Fibroblast of pulmonary artery (primary cell): ENCODE results near the gene GABBR1.
A peak's percentile ranks its signal among the peaks of the same experiment; 100 is the strongest.
"Not testable (repeated sequence)": the region's sequence is repeated elsewhere in the genome, so short reads cannot be mapped to it uniquely, and the experiment has no call there.

Experiments used
- DNase-seq: peaks from one replicate; pipeline ENCODE4 v3.0.0-alpha.2; 2010; ENCODE audit warnings: low read depth
- H3K4me3 ChIP-seq: replicated peaks from 2 replicates; pipeline ENCODE4 v1.5.1; 2011; ENCODE audit warnings: low read depth, mild to moderate bottlenecking, control low read depth, low read length, moderate library complexity
- TF ChIP-seq, protein P1 (sequence below): IDR thresholded peaks from 2 replicates; pipeline ENCODE4 v1.5.1; 2011; ENCODE audit warnings: mild to moderate bottlenecking, control low read depth, low read length, inconsistent platforms; ENCODE audit errors: missing control alignments

Gene GABBR1

DNA sequence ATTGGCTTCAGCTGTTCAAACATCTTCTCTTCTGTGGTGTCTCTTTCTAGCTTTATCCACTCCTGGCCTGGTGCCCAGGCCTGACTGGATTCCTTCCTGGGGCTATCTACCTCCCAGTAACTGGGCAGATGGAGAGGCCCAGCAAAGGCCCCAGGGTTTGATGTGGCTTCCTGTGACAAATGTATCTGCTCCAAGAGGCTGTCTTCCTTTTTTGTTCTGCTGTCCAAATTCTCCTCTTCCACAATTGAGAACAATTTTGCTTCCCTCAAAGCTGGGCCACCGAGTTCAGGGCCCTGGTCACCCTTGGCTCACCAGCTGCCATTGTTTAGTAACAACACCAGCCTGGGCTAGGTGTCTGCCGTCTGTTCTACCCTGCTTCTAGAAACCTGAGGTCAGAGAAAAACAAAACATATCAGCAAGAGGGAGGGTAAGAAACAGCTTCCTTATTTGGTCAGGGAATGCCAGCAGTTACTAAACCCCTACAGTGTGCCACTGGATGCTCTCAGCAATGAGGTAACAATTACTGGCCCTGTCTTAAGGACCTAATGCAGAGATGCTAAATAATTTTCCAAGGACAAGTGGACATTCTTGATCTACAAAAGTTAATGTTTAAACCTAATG is 44.1 kb upstream of the GABBR1 start:
- TF ChIP-seq, protein P1, sequence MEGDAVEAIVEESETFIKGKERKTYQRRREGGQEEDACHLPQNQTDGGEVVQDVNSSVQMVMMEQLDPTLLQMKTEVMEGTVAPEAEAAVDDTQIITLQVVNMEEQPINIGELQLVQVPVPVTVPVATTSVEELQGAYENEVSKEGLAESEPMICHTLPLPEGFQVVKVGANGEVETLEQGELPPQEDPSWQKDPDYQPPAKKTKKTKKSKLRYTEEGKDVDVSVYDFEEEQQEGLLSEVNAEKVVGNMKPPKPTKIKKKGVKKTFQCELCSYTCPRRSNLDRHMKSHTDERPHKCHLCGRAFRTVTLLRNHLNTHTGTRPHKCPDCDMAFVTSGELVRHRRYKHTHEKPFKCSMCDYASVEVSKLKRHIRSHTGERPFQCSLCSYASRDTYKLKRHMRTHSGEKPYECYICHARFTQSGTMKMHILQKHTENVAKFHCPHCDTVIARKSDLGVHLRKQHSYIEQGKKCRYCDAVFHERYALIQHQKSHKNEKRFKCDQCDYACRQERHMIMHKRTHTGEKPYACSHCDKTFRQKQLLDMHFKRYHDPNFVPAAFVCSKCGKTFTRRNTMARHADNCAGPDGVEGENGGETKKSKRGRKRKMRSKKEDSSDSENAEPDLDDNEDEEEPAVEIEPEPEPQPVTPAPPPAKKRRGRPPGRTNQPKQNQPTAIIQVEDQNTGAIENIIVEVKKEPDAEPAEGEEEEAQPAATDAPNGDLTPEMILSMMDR, result no peak
- DNase-seq, result peak; percentile 71
- no peak overlapping the region for H3K4me3 ChIP-seq

DNA sequence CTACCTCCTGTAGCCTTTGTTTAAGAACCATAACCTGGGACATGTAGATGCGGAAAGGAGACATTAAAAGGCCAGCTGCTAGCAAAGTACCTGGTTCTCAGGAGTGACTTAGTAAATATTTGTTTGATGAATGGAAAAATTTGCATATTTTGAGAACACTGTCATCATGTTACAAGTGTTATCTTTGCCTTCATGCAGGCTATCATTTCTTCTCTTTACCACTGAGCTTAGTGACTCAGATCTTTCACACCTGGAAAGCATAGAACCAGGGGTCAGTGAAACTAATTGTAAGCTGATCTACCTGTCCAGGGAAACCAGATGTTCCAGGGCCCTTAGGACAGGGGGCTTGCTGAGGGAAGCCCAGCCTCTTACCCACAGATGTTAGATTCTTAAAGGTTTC is 42.6 kb upstream of the GABBR1 start:
- no peak overlapping the region for H3K4me3 ChIP-seq
- DNase-seq, result no peak

DNA sequence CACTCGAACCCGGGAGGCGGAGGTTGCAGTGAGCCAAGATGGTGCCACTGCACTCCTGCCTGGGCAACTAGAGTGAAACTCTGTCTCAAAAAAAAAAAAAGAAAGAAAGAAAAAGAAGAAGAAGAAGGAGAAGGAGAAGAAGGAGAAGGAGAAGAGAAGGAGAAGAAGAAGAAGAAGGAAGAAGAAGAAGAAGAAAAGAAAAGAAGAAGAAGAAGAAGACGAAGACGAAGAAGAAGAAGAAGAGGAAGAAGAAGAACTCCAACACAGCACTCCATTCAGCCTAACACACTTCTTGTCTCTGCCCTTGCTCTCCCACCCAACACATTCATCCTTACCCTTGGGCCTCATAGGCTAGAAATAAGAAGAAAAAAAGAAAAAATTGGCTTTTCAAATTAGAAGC is 41.0 kb upstream of the GABBR1 start:
- no peak overlapping the region for H3K4me3 ChIP-seq
- TF ChIP-seq, protein P1, result no peak
- no peak for DNase-seq

More for the DNA sequence above, 42.6 kb upstream of the GABBR1 start:
- TF ChIP-seq, protein P1, result no peak

DNA sequence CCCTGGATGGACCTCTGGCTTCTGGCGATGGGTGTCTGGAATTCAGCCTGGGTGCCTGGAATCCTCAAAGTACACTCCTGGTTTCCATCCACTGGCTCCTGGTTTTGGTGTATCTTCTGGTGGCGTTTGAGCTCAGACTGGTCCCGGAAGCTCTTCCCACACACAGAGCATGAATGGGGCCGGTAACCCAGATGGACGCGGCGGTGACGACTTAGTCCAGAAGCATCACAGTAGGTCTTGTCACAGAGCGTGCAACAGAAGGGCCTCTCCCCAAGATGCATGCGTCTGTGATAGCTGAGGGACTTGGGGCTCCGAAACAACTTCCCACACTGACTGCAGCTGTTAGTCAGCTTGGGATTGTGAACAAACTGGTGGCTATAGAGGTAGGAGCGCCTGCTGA is 40.2 kb upstream of the GABBR1 start:
- TF ChIP-seq, protein P1, result no peak
- DNase-seq, result no peak
- no peak overlapping the region for H3K4me3 ChIP-seq

DNA sequence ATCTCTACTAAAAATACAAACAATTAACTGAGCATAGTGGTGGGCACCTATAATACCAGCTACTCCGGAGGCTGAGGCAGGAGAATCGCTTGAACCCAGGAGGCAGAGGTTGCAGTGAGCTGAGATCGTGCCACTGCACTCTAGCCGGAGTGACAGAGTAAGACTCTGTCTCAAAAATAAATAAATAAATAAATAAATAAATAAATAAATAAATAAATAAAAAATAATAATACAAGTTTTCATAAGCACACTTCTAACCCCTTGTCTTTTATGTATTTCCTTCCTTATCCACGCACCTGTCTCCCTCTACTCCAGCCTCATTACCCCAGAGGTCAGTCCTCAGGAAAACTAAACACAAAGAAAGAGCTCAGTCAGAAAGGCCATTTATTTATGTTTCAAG is 39.1 kb upstream of the GABBR1 start:
- H3K4me3 ChIP-seq, DNase-seq: not testable (repeated sequence)

DNA sequence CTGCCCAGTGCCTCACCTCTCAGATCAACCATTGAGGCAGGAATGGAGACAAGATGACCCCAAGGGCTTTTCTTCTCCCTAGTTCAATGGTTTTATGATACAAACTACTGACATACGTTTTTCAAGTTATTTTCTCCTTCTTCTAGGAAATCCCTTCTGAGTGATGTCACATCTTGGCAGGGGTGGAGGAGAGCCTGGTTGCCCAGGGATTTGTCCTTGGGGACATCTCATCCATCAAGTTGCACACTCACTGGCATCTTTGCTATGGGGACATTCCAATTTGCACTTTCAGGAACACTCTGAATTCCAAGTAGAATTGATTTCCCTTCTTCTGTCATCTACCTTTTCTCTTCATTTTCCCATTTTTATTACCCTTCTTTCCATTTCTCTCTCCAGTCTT is 38.0 kb upstream of the GABBR1 start:
- TF ChIP-seq, protein P1, result no peak
- DNase-seq, result no peak
- no peak overlapping the region for H3K4me3 ChIP-seq

DNA sequence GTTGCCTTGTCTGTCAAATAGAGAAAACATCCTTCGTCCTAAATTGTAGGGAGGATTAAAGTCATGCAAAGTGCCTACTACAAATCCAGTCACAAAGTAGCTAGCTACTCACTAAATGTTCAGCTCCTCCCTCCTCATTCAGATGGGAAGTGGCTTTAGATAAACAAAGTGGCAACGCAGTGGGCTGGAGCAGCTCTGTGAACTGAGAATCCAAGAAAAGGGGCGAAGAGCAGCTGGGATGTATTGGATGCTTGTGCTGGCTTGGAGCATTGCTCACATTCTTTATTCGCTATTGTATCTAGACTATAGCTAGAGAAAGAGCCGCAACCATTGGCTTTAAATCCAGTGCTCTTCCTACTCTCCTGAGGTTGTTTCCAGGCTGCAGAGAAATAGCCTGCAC is 34.2 kb upstream of the GABBR1 start:
- TF ChIP-seq, protein P1, result no peak
- H3K4me3 ChIP-seq, result no peak overlapping the region
- no peak for DNase-seq
